H1 (cell line): ENCODE measurements around the gene FBN3.

Experiments
- BRCA1 ChIP-seq: IDR thresholded peaks from 2 replicates; pipeline ENCODE4 v1.6.1; 2012; ENCODE audit warnings: low read depth, low read length, improper control_type of control experiment
- CHD2 ChIP-seq: IDR thresholded peaks from 2 replicates; pipeline ENCODE4 v1.6.1; 2012; ENCODE audit warnings: low read length, improper control_type of control experiment
- CTCF ChIP-seq, 3 experiments: IDR thresholded peaks; 1 replicate in 2 of 3; 2 replicates in 1 of 3; pipeline versions ENCODE4 v1.5.1 to v1.6.1; 2011; ENCODE audit warnings: low read length in 3 of 3, mild to moderate bottlenecking in 3 of 3, inconsistent platforms in 2 of 3, low read depth in 1 of 3, moderate library complexity in 1 of 3; ENCODE audit not compliant: insufficient read depth in 1 of 3; ENCODE audit errors: control extremely low read depth in 1 of 3
- GABPA ChIP-seq: IDR thresholded peaks from 2 replicates; pipeline ENCODE4 v1.6.1; 2011; ENCODE audit warnings: mild to moderate bottlenecking, low read length, moderate library complexity, borderline replicate concordance; ENCODE audit not compliant: insufficient read depth
- GTF2F1 ChIP-seq: IDR thresholded peaks from 2 replicates; pipeline ENCODE4 v1.6.1; 2012; ENCODE audit warnings: low read depth, low read length, improper control_type of control experiment, borderline replicate concordance
- HDAC2 ChIP-seq, 2 experiments: fragments of 300-600 bp in 1 of 2; sonication (generic) in 1 of 2; IDR thresholded peaks; 2 replicates each; pipeline ENCODE4 v1.6.1; 2011 to 2012; ENCODE audit warnings: low read depth in 2 of 2, low read length in 2 of 2, mild to moderate bottlenecking in 2 of 2, moderate library complexity in 2 of 2, borderline replicate concordance in 1 of 2, inconsistent platforms in 1 of 2
- KDM1A ChIP-seq: fragments of 200-600, 300-600 bp; sonication (generic); IDR thresholded peaks from 2 replicates; pipeline ENCODE4 v1.7.1; 2016; ENCODE audit warnings: mild to moderate bottlenecking, low read length, borderline replicate concordance
- NRF1 ChIP-seq: IDR thresholded peaks from 2 replicates; pipeline ENCODE4 v1.6.1; 2011; ENCODE audit warnings: mild to moderate bottlenecking, low read depth, low read length, improper control_type of control experiment
- POLR2AphosphoS5 ChIP-seq: IDR thresholded peaks from 2 replicates; pipeline ENCODE4 v1.6.1; 2011; ENCODE audit warnings: low read depth, low read length
- RXRA ChIP-seq: IDR thresholded peaks from 2 replicates; pipeline ENCODE4 v1.6.1; 2011; ENCODE audit warnings: low read depth, mild to moderate bottlenecking, low read length, moderate library complexity; ENCODE audit not compliant: insufficient read depth
- SIN3A ChIP-seq, 2 experiments: IDR thresholded peaks in 1 of 2; conservative IDR thresholded peaks in 1 of 2; 2 replicates each; pipeline ENCODE4 v1.6.1; 2011 to 2012; ENCODE audit warnings: low read length in 2 of 2, improper control_type of control experiment in 1 of 2, low read depth in 1 of 2, mild to moderate bottlenecking in 1 of 2

GRCh38 chr19:8196271-8196927, 47.0 kb upstream of the FBN3 start:
- TF ChIP-seq CTCF (IDR thresholded peaks at IDR 0.05; ENCODE audit: control extremely low read depth in 1 of 3, insufficient read depth in 1 of 3, low read depth in 1 of 3, low read length in 3 of 3), result no peak
- no peak for TF ChIP-seq RXRA
- no peak for TF ChIP-seq BRCA1
- TF ChIP-seq GABPA, result no peak
- no peak for TF ChIP-seq POLR2AphosphoS5
- TF ChIP-seq NRF1, result no peak
- no peak for TF ChIP-seq KDM1A
- no peak for TF ChIP-seq CHD2
- TF ChIP-seq HDAC2 (IDR thresholded peaks at IDR 0.05; ENCODE audit: borderline replicate concordance in 1 of 2, low read depth in 2 of 2, low read length in 2 of 2), result no peak
- no peak for TF ChIP-seq SIN3A (conservative IDR thresholded peaks at IDR 0.05 in 1 of 2, IDR thresholded peaks at IDR 0.05 in 1 of 2; ENCODE audit: low read depth in 1 of 2, low read length in 2 of 2)
- no peak for TF ChIP-seq GTF2F1
